HepG2 (cell line): Measurements from ENCODE around the gene OR51A7. TPM values are rescaled to one million over a fixed set of nuclear protein-coding genes. Genes with fewer than 3 reads are reported as not detected.
"Not testable (repeated sequence)": the region's sequence is repeated elsewhere in the genome, so short reads cannot be mapped to it uniquely, and the experiment has no call there.

Source experiments
- ATAC-seq: fragments of 200-7000 bp; cut with Tn5 transposase; 3 replicates; pipeline ENCODE4 v1.9.1; 2020; ENCODE audit warnings: mild to moderate bottlenecking, moderate library complexity
- BruUV-seq: library from RNA; stranded (reverse); fragments of 400-500 nt; replicated peaks from 2 replicates; lab custom pipeline; 2021; lab: Mats Ljungman, UMichigan
- CTCF ChIA-PET: fragments of 300-600 bp; formaldehyde crosslinking; extraction: SDS; loops from one replicate; lab custom pipeline; 2021; ENCODE audit warnings: low total read pairs, inconsistent platforms, low intra/inter-chr PET ratio; lab: Yijun Ruan, JAX
- POLR2A ChIA-PET: fragments of 350-600 bp; sonication (Branson Sonifier 250); formaldehyde crosslinking; loops from one replicate; lab custom pipeline; 2020; ENCODE audit warnings: antibody characterized with exemption, inconsistent platforms; lab: Yijun Ruan, JAX
- DNase-seq: peaks from one replicate; pipeline ENCODE4 v3.0.0-alpha.2; 2015; ENCODE audit warnings: low spot score
- FAIRE-seq: peaks from 3 replicates; lab custom pipeline; 2011; peaks lifted over from hg19 to GRCh38; lab: Jason Lieb, UNC
- H2AFZ ChIP-seq: one replicate; pipeline ENCODE4 v1.6.1; 2011; ENCODE audit warnings: low read length, inconsistent platforms
- H3K27ac ChIP-seq: fragments of 300-600 bp; 3 replicates; pipeline ENCODE4 v1.8.0; 2011; ENCODE audit warnings: mixed run types, mild to moderate bottlenecking, mixed read lengths, low read length, inconsistent platforms; ENCODE audit not compliant: insufficient read depth; ENCODE audit errors: extremely low read length
- H3K27me3 ChIP-seq, 2 experiments: fragments of 200-600 bp in 1 of 2; 2 replicates in 1 of 2; 3 replicates in 1 of 2; pipeline versions ENCODE4 v1.6.0 to v1.8.0; 2011; ENCODE audit warnings: low read length in 2 of 2, mild to moderate bottlenecking in 2 of 2, moderate library complexity in 2 of 2, inconsistent platforms in 1 of 2; ENCODE audit not compliant: insufficient read depth in 2 of 2, control insufficient read depth in 1 of 2
- H3K36me3 ChIP-seq, 2 experiments: fragments of 200-600 bp in 1 of 2; replicated peaks in 1 of 2; 2 replicates in 1 of 2; 3 replicates in 1 of 2; pipeline versions ENCODE4 v1.5.1 to v1.8.0; 2011; ENCODE audit warnings: low read length in 2 of 2, inconsistent platforms in 1 of 2; ENCODE audit not compliant: insufficient read depth in 2 of 2, control insufficient read depth in 1 of 2
- H3K4me1 ChIP-seq: 2 replicates; pipeline ENCODE4 v1.5.1; 2012; ENCODE audit warnings: low read length, inconsistent platforms; ENCODE audit not compliant: insufficient read depth
- H3K4me2 ChIP-seq: 2 replicates; pipeline ENCODE4 v1.6.0; 2011; ENCODE audit warnings: low read depth, low read length, inconsistent platforms
- H3K4me3 ChIP-seq, 3 experiments: fragments of 200-600 bp in 1 of 3; sonication (generic), shearing (Covaris generic) in 1 of 3; replicated peaks in 1 of 3; 2 replicates each; pipeline ENCODE4 v1.5.1; 2011 to 2016; ENCODE audit warnings: low read length in 3 of 3, inconsistent platforms in 2 of 3, low read depth in 2 of 3, mild to moderate bottlenecking in 2 of 3, control low read depth in 1 of 3, mixed read lengths in 1 of 3; ENCODE audit not compliant: insufficient read depth in 1 of 3
- H3K79me2 ChIP-seq: one replicate; pipeline ENCODE4 v1.6.1; 2011; ENCODE audit warnings: low read length, inconsistent platforms; ENCODE audit not compliant: insufficient read depth
- H3K9ac ChIP-seq: 2 replicates; pipeline ENCODE4 v1.6.0; 2011; ENCODE audit warnings: mild to moderate bottlenecking, low read depth, low read length, inconsistent platforms; ENCODE audit not compliant: insufficient read depth
- H3K9me3 ChIP-seq: 2 replicates; pipeline ENCODE4 v1.5.1; 2012; ENCODE audit warnings: mild to moderate bottlenecking, low read length
- H4K20me1 ChIP-seq: 2 replicates; pipeline ENCODE4 v1.6.0; 2011; ENCODE audit warnings: inconsistent platforms, mild to moderate bottlenecking, low read length, moderate library complexity; ENCODE audit not compliant: insufficient read depth
- RARG ChIP-seq: sonication (generic); formaldehyde crosslinking; IDR thresholded peaks from 2 replicates; pipeline ENCODE4 v1.4.0; 2020; ENCODE audit warnings: low read depth, mild to moderate bottlenecking, missing genetic modification reagents
- SIX4 ChIP-seq: sonication (generic); formaldehyde crosslinking; IDR thresholded peaks from 2 replicates; pipeline ENCODE4 v1.4.0; 2020; ENCODE audit warnings: missing genetic modification reagents
- WGBS: methylation state at CpG from one replicate; pipeline ENCODE4 v1.1.6; 2017; ENCODE audit warnings: low lambda C conversion rate; 5-methylcytosine and 5-hydroxymethylcytosine counted together
- in situ Hi-C: cut with HindIII; loops from 2 replicates; pipeline ENCODE4 v1.10.0; 2017; ENCODE audit warnings: low pct_unique_long_range_greater_than_20kb; ENCODE audit not compliant: extremely low pct_ligation_motif_present
- intact Hi-C: fragments of 100-400 bp; cut with micrococcal nuclease; formaldehyde crosslinking; loops from one replicate; pipeline ENCODE4 v1.10.0; 2022; ENCODE audit not compliant: unreplicated experiment
- polyA plus RNA-seq, 8 experiments: library from polyadenylated mRNA; depleted of rRNA in 3 of 8; stranded (reverse) in 7 of 8; unstranded in 1 of 8; fragments of >200 nt; fragmentation: Illumina TruSeq in 4 of 8; extraction: Trizol in 4 of 8; gene quantifications; 2 replicates each; pipeline versions ENCODE4 v1.2.1 to v1.2.3, GENCODE V29; 2011 to 2016; ENCODE audit warnings: low read depth in 4 of 8, missing spikeins in 1 of 8, mixed read lengths in 1 of 8; ENCODE audit not compliant: insufficient read depth in 1 of 8
- total RNA-seq, 5 experiments: library from RNA; depleted of rRNA; stranded (reverse); fragments of >200 nt; fragmentation: Illumina TruSeq; extraction: Trizol; gene quantifications; 2 replicates each; pipeline ENCODE4 v1.2.3, GENCODE V29; 2016; ENCODE audit warnings: low read depth in 1 of 5
- TF ChIP-seq, protein P1 (sequence below): sonication (generic); formaldehyde crosslinking; IDR thresholded peaks from 2 replicates; pipeline ENCODE4 v1.4.0; 2020; ENCODE audit warnings: missing genetic modification reagents
- TF ChIP-seq, protein P2 (sequence below): sonication (generic); formaldehyde crosslinking; IDR thresholded peaks from 2 replicates; pipeline ENCODE4 v1.5.1; 2020; ENCODE audit warnings: mild to moderate bottlenecking, missing genetic modification reagents, moderate library complexity

The OR51A7 gene
- total and polyA plus RNA-seq, 2 of the 13 experiments (the other 11 are each of a cell fraction or from before 2014, with no cell fraction given), result not detected

DNA sequence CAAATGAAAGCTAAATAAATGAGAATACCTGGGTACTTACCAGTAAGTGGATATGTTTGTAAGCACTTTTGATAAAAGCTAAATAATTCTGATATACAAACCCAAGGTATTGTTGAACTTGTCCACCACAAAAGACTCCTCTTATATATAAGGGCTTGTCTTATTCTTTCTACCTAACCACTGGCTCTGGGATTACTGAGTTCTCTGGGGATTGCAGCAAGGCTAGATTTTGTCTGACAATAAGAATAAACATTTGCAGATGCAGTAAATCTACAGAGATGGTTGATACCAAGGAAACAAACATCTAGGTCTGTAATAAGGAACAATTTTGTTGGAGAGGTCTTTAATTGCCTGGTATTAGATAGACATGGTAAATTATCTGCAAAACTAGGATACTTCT lies 43.9 kb downstream of the OR51A7 start, which contains the start of gene OR51A4 (continued):
- TF ChIP-seq, protein P1, sequence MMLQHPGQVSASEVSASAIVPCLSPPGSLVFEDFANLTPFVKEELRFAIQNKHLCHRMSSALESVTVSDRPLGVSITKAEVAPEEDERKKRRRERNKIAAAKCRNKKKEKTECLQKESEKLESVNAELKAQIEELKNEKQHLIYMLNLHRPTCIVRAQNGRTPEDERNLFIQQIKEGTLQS (CRISPR knock-in tag), result no peak
- TF ChIP-seq SIX4 (CRISPR knock-in tag), result no peak

DNA sequence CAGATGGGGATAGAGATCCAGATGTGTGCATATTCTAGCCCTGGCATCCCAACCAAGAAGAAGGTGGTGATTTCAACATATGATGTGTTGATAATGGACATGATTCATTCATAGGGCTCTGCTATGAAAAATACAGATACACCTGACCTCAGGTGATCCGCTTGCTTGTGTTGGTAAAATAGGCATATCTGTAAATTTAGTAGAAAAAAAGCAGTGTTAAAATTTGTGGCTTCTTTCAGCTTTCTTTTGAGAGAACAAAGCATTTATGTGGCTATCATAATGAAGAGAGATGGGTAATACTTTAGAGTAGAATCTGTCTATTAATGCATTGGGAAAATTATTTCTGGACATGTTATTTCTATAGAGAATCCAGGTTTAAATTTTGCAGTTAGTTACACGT lies 52.0 kb downstream of the OR51A7 start, which contains the start of gene OR51A2:
Gene OR51A2, minus strand, starts transcription at position 101 of the 400 bp plus-strand sequence. Its CDS starts 0 bp downstream, at position 101.
- intact Hi-C loops, FAIRE-seq, ATAC-seq, H3K9ac ChIP-seq, H3K36me3 ChIP-seq, H3K79me2 ChIP-seq, H3K4me3 ChIP-seq, BruUV-seq, H3K9me3 ChIP-seq, H4K20me1 ChIP-seq, H3K27ac ChIP-seq, DNase-seq, CTCF ChIA-PET, H3K4me1 ChIP-seq, POLR2A ChIA-PET, H3K4me2 ChIP-seq, H2AFZ ChIP-seq, in situ Hi-C loops, H3K27me3 ChIP-seq: not testable (repeated sequence)
- 3% methylated on average over 2 of the region's 2 CpGs for WGBS

DNA sequence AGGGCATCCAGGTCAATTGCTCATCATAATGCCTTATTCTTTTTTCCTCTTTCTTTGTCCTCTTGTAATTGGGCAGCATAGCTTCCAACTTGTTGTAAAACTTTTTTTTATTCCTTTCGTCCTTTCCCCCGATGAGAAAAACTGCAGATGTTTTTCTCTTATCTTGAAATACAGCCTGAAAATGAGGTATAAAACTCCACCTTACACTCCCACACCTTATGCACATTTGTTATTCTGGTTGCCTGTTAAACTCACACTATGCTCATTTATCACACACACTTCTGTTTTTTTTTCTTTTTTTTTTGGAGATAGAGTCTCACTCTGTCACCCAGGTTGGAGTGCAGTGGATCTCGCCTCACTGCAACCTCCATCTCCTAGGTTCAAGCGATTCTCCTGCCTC lies 53.8 kb downstream of the OR51A7 start:
- no peak overlapping the region for H3K27ac ChIP-seq
- BruUV-seq, result no TSS peak
- H3K4me2 ChIP-seq, result no peak overlapping the region
- no peaks in the 10 kb centered on the region for H3K36me3 ChIP-seq
- CTCF ChIA-PET, result no interaction called here
- intact Hi-C loops, result no loop called here
- H3K9ac ChIP-seq, result no peak overlapping the region
- H3K9me3 ChIP-seq, result no peaks in the 10 kb centered on the region
- 1% methylated on average over 4 of the region's 4 CpGs for WGBS
- in situ Hi-C loops, result no loop called here
- no peak for ATAC-seq
- H4K20me1 ChIP-seq, result no peaks in the 10 kb centered on the region
- POLR2A ChIA-PET, result no interaction called here
- no peak overlapping the region for H3K4me3 ChIP-seq
- H2AFZ ChIP-seq, result no peak overlapping the region
- H3K27me3 ChIP-seq, result peaks cover 0 to 3% of the 10 kb centered on the region in 2 experiments; a peak in 1 of 5 replicates
- TF ChIP-seq, protein P2, sequence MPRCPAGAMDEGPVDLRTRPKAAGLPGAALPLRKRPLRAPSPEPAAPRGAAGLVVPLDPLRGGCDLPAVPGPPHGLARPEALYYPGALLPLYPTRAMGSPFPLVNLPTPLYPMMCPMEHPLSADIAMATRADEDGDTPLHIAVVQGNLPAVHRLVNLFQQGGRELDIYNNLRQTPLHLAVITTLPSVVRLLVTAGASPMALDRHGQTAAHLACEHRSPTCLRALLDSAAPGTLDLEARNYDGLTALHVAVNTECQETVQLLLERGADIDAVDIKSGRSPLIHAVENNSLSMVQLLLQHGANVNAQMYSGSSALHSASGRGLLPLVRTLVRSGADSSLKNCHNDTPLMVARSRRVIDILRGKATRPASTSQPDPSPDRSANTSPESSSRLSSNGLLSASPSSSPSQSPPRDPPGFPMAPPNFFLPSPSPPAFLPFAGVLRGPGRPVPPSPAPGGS, result no peak
- no peak for TF ChIP-seq RARG (CRISPR knock-in tag)
- no peak for FAIRE-seq
- H3K79me2 ChIP-seq, result no peaks in the 10 kb centered on the region
- no peak for DNase-seq
- no peaks in the 10 kb centered on the region for H3K4me1 ChIP-seq

Other genes starting within 250 kb of the OR51A7 start
- not detected in 2 replicates for gene OR51E2, start 205.9 kb upstream of the OR51A7 start, total RNA-seq (2016; rRNA removed; fragmentation: Illumina TruSeq; extraction: Trizol)
- gene OR51E2, start 205.9 kb upstream of the OR51A7 start, polyA plus RNA-seq (2011; rRNA removed), result not detected in 2 replicates
- gene MMP26, start 199.0 kb upstream of the OR51A7 start, total RNA-seq (2016; rRNA removed; fragmentation: Illumina TruSeq; extraction: Trizol), result not detected in 2 replicates
- not detected in 2 replicates for gene MMP26, start 199.0 kb upstream of the OR51A7 start, polyA plus RNA-seq (2011; rRNA removed)
- gene OR51F1, start 133.8 kb upstream of the OR51A7 start, total RNA-seq (2016; rRNA removed; fragmentation: Illumina TruSeq; extraction: Trizol), result not detected in 2 replicates
- not detected in 2 replicates for gene OR51F1, start 133.8 kb upstream of the OR51A7 start, polyA plus RNA-seq (2011; rRNA removed)
- gene OR52R1, start 99.4 kb upstream of the OR51A7 start, total RNA-seq (2016; rRNA removed; fragmentation: Illumina TruSeq; extraction: Trizol), result not detected in 2 replicates
- gene OR52R1, start 99.4 kb upstream of the OR51A7 start, polyA plus RNA-seq (2011; rRNA removed), result not detected in 2 replicates
- not detected in 2 replicates for gene OR51F2, start 82.5 kb upstream of the OR51A7 start, total RNA-seq (2016; rRNA removed; fragmentation: Illumina TruSeq; extraction: Trizol)
- not detected in 2 replicates for gene OR51F2, start 82.5 kb upstream of the OR51A7 start, polyA plus RNA-seq (2011; rRNA removed)
- gene OR51S1, start 54.6 kb upstream of the OR51A7 start, total RNA-seq (2016; rRNA removed; fragmentation: Illumina TruSeq; extraction: Trizol), result not detected in 2 replicates
- gene OR51S1, start 54.6 kb upstream of the OR51A7 start, polyA plus RNA-seq (2011; rRNA removed), result not detected in 2 replicates
- not detected in 2 replicates for gene OR51T1, start 21.9 kb upstream of the OR51A7 start, total RNA-seq (2016; rRNA removed; fragmentation: Illumina TruSeq; extraction: Trizol)
- gene OR51T1, start 21.9 kb upstream of the OR51A7 start, polyA plus RNA-seq (2011; rRNA removed), result not detected in 2 replicates
- gene OR51G2, start 15.6 kb downstream of the OR51A7 start, total RNA-seq (2016; rRNA removed; fragmentation: Illumina TruSeq; extraction: Trizol), result not detected in 2 replicates
- not detected in 2 replicates for gene OR51G2, start 15.6 kb downstream of the OR51A7 start, polyA plus RNA-seq (2011; rRNA removed)
- gene OR51G1, start 20.6 kb downstream of the OR51A7 start, total RNA-seq (2016; rRNA removed; fragmentation: Illumina TruSeq; extraction: Trizol), result not detected in 2 replicates
- not detected in 2 replicates for gene OR51G1, start 20.6 kb downstream of the OR51A7 start, polyA plus RNA-seq (2011; rRNA removed)
- gene OR51A4, start 43.8 kb downstream of the OR51A7 start, total RNA-seq (2016; rRNA removed; fragmentation: Illumina TruSeq; extraction: Trizol), result not detected in 2 replicates
- gene OR51A4, start 43.8 kb downstream of the OR51A7 start, polyA plus RNA-seq (2011; rRNA removed), result not detected in 2 replicates
- not detected in 2 replicates for gene OR51A2, start 51.9 kb downstream of the OR51A7 start, total RNA-seq (2016; rRNA removed; fragmentation: Illumina TruSeq; extraction: Trizol)
- gene OR51A2, start 51.9 kb downstream of the OR51A7 start, polyA plus RNA-seq (2011; rRNA removed), result not detected in 2 replicates
- gene OR51L1, start 91.1 kb downstream of the OR51A7 start, total RNA-seq (2016; rRNA removed; fragmentation: Illumina TruSeq; extraction: Trizol), result not detected in 2 replicates
- gene OR51L1, start 91.1 kb downstream of the OR51A7 start, polyA plus RNA-seq (2011; rRNA removed), result not detected in 2 replicates
- gene OR52J3, start 142.7 kb downstream of the OR51A7 start, total RNA-seq (2016; rRNA removed; fragmentation: Illumina TruSeq; extraction: Trizol), result not detected in 2 replicates
- gene OR52J3, start 142.7 kb downstream of the OR51A7 start, polyA plus RNA-seq (2011; rRNA removed), result not detected in 2 replicates
- gene OR52E2, start 155.8 kb downstream of the OR51A7 start, total RNA-seq (2016; rRNA removed; fragmentation: Illumina TruSeq; extraction: Trizol), result not detected in 2 replicates
- not detected in 2 replicates for gene OR52E2, start 155.8 kb downstream of the OR51A7 start, polyA plus RNA-seq (2011; rRNA removed)
- not detected in 2 replicates for gene OR52E1, start 165.8 kb downstream of the OR51A7 start, total RNA-seq (2016; rRNA removed; fragmentation: Illumina TruSeq; extraction: Trizol)
- not detected in 2 replicates for gene OR52E1, start 165.8 kb downstream of the OR51A7 start, polyA plus RNA-seq (2011; rRNA removed)
- gene OR52A5, start 234.6 kb downstream of the OR51A7 start, total RNA-seq (2016; rRNA removed; fragmentation: Illumina TruSeq; extraction: Trizol), result not detected in 2 replicates
- not detected in 2 replicates for gene OR52A5, start 234.6 kb downstream of the OR51A7 start, polyA plus RNA-seq (2011; rRNA removed)